ENCODE measurements around the gene STRN. TPM values are rescaled to one million over a fixed set of nuclear protein-coding genes. Genes with fewer than 3 reads are reported as not detected.
A peak's percentile ranks its signal among the peaks of the same experiment; 100 is the strongest.

The STRN gene
- total RNA-seq, 1 donor from 2014 or later: 26.1 TPM

GRCh38 chr2:36967236-36967876 lies 1.0 kb upstream of the STRN start:
- H3K4me1 Mint-ChIP-seq (ENCODE audit: unreplicated experiment): peaks cover 29% of the 10 kb centered on the region
- peaks cover 5% of the 10 kb centered on the region for H3K36me3 Mint-ChIP-seq
- H3K27ac Mint-ChIP-seq: peak overlapping the region; percentile 99
- peak overlapping the region; percentile 95 for H3K4me3 Mint-ChIP-seq
- H3K27me3 Mint-ChIP-seq: peaks cover 4% of the 10 kb centered on the region
- peaks cover 4% of the 10 kb centered on the region for H3K9me3 Mint-ChIP-seq
- TF ChIP-seq, protein P1, sequence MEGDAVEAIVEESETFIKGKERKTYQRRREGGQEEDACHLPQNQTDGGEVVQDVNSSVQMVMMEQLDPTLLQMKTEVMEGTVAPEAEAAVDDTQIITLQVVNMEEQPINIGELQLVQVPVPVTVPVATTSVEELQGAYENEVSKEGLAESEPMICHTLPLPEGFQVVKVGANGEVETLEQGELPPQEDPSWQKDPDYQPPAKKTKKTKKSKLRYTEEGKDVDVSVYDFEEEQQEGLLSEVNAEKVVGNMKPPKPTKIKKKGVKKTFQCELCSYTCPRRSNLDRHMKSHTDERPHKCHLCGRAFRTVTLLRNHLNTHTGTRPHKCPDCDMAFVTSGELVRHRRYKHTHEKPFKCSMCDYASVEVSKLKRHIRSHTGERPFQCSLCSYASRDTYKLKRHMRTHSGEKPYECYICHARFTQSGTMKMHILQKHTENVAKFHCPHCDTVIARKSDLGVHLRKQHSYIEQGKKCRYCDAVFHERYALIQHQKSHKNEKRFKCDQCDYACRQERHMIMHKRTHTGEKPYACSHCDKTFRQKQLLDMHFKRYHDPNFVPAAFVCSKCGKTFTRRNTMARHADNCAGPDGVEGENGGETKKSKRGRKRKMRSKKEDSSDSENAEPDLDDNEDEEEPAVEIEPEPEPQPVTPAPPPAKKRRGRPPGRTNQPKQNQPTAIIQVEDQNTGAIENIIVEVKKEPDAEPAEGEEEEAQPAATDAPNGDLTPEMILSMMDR (conservative IDR thresholded peaks at IDR 0.05): no peak
- no peak for DNase-seq (ENCODE audit: extremely low spot score, unreplicated experiment)

DNA sequence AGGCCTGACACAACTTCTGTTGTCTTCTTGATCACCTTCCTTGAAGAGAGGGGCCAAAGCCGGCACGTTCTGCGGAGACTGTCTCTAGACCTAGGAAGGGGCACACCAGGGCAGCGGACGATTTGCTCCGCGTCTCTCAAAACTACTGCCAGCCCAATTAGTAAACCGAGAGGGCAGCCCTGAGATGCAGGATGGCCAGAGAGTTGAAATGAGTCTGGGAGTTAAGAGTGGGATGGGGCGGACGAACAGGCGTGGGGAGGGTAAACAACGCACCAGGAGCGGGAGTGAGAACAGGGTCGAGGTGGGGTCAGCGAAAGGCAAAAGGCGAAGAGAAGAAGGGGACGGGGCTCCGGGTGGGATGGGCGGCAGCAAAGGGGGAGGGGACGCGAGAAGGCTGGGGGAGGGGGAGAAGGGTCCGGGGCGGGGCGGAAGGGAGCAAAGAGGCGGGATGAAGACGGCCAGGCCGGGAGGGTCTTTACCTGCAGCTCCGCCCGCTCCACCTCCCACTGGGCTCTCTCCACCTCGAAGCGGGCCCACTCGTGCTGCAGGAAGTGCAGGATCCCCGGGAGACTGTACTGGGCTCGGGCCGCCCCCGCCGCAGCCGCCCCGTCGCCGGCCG lies 476 bp downstream of the STRN start:
- Mint-ChIP-seq H3K9me3 (peaks cover 4% of the 10 kb centered on the region), H3K4me1 (ENCODE audit: unreplicated experiment) (peaks cover 38% of the 10 kb centered on the region), H3K4me3 (peak overlapping the region; percentile 97), H3K36me3 (peaks cover 5% of the 10 kb centered on the region), H3K27me3 (peaks cover 4% of the 10 kb centered on the region), H3K27ac (peak overlapping the region; percentile 97)
- TF ChIP-seq, protein P1 (conservative IDR thresholded peaks at IDR 0.05): no peak
- peak; percentile 71 for DNase-seq (ENCODE audit: extremely low spot score, unreplicated experiment)

- H3K4me3 Mint-ChIP-seq: peak overlapping the region; percentile 97
- no peak for DNase-seq (ENCODE audit: extremely low spot score, unreplicated experiment)
- TF ChIP-seq, protein P1 (conservative IDR thresholded peaks at IDR 0.05): no peak
- peaks cover 4% of the 10 kb centered on the region for H3K27me3 Mint-ChIP-seq
- H3K36me3 Mint-ChIP-seq: peaks cover 5% of the 10 kb centered on the region
- H3K4me1 Mint-ChIP-seq (ENCODE audit: unreplicated experiment): peaks cover 38% of the 10 kb centered on the region
- peak overlapping the region; percentile 97 for H3K27ac Mint-ChIP-seq
- peaks cover 4% of the 10 kb centered on the region for H3K9me3 Mint-ChIP-seq
These were observed 1.1 kb downstream of the STRN start for GRCh38 chr2:36965206-36965605.

GRCh38 chr2:36964496-36965058 lies 1.8 kb downstream of the STRN start:
- Mint-ChIP-seq H3K27ac (peak overlapping the region; percentile 97), H3K36me3 (peaks cover 5% of the 10 kb centered on the region), H3K4me3 (peak overlapping the region; percentile 97), H3K4me1 (ENCODE audit: unreplicated experiment) (peaks cover 38% of the 10 kb centered on the region), H3K27me3 (peaks cover 4% of the 10 kb centered on the region), H3K9me3 (peaks cover 4% of the 10 kb centered on the region)
- TF ChIP-seq, protein P1 (conservative IDR thresholded peaks at IDR 0.05): no peak
- no peak for DNase-seq (ENCODE audit: extremely low spot score, unreplicated experiment)

DNA sequence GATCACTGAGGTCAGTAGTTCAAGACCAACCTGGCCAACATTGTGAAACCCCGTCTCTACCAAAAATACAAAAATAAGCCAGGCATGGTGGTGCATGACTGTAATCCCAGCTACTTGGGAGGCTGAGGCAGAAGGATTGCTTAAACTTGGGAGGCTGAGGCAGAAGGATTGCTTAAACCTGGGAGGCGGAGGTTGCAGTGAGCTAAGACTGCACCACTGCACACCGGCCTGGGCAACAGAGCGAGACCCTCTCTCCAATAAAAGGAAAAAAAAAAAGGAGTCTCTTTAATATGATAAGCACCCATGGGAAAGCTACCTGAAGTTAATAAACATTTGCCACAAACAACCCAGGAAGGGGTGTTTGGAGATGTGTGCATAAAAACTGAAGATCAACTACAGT lies 2.6 kb downstream of the STRN start:
- Mint-ChIP-seq H3K36me3 (peaks cover 5% of the 10 kb centered on the region), H3K27me3 (peaks cover 4% of the 10 kb centered on the region), H3K27ac (peak overlapping the region; percentile 97), H3K4me1 (ENCODE audit: unreplicated experiment) (peaks cover 38% of the 10 kb centered on the region), H3K4me3 (peak overlapping the region; percentile 97), H3K9me3 (peaks cover 4% of the 10 kb centered on the region)
- TF ChIP-seq, protein P1 (conservative IDR thresholded peaks at IDR 0.05): no peak
- DNase-seq (ENCODE audit: extremely low spot score, unreplicated experiment): no peak
